D721Med (cell line): ENCODE data around the gene BICDL1.
"Not testable (repeated sequence)": the region's sequence is repeated elsewhere in the genome, so short reads cannot be mapped to it uniquely, and the experiment has no call there.

Source experiments
- DNase-seq: peaks from one replicate; pipeline ENCODE4 v3.0.0; 2011; ENCODE audit warnings: low spot score; ENCODE audit not compliant: insufficient read length
- FAIRE-seq: peaks from 2 replicates; lab custom pipeline; 2011; peaks lifted over from hg19 to GRCh38; lab: Jason Lieb, UNC
- TF ChIP-seq, protein P1 (sequence below): IDR thresholded peaks from 2 replicates; pipeline ENCODE4 v1.5.1; 2012; ENCODE audit warnings: mild to moderate bottlenecking, control low read depth; ENCODE audit not compliant: insufficient read depth; ENCODE audit errors: missing control alignments

BICDL1 gene

DNA sequence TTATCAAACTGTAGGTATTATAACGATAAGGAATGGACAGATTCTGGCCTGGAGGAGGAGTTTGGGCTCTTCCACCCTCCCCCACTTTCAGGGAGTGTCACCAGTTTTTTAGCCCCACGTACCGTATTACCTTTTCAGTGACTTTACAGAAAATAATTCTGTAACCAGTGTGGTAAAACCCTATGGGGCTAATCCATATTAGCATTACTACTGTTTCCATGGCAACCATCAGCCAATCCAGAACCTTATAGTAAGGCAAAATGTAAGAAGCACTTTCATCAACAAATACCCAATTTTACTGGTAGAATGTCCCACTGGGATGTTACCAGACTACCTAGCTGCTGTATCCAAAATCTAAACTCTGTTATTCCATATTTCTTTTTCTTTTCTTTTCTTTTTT, 50.7 kb downstream of the BICDL1 start:
- no peak for FAIRE-seq
- no peak for DNase-seq
- TF ChIP-seq, protein P1, sequence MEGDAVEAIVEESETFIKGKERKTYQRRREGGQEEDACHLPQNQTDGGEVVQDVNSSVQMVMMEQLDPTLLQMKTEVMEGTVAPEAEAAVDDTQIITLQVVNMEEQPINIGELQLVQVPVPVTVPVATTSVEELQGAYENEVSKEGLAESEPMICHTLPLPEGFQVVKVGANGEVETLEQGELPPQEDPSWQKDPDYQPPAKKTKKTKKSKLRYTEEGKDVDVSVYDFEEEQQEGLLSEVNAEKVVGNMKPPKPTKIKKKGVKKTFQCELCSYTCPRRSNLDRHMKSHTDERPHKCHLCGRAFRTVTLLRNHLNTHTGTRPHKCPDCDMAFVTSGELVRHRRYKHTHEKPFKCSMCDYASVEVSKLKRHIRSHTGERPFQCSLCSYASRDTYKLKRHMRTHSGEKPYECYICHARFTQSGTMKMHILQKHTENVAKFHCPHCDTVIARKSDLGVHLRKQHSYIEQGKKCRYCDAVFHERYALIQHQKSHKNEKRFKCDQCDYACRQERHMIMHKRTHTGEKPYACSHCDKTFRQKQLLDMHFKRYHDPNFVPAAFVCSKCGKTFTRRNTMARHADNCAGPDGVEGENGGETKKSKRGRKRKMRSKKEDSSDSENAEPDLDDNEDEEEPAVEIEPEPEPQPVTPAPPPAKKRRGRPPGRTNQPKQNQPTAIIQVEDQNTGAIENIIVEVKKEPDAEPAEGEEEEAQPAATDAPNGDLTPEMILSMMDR = no peak

DNA sequence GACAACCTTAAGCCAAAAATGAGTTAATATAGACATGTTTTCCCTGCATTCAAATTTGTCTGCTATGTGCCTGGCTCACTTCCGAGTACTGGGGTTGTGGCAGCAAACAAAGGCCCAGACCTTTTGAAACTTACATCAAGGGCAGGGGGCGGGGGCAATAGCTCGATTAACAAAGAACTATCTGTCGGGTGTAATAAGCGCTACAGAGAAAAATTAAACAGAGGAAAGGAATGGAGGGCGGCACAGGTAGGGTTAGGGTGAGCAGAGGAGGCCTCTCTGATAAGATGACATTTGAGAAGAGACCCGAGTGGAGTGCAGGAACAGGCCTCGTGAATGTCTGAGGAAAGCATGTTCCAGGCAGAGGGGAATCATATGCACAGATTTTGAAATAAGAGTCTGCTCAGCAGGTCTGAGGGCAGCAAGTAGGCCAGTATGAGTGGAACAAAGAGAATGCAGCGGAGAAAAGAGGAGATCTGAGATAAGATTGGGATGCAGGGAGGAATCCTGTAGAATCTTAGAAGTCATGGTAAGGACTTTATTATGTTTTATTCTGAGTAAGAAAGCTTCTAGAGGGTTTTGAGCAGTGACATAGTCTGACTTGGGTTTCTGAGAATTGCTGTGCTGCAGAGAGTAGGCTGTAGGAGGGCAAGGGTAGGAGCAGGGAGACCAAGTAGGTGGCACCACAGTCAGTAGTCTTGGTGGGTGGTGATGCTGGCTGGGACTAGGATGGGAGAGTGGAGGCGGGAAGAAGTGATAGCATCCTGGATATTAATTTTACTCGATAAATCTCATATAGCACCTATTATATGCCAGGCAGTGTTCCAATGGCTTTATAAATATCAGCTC, 52.6 kb downstream of the BICDL1 start:
- DNase-seq = no peak
- TF ChIP-seq, protein P1 = no peak
- FAIRE-seq = no peak

DNA sequence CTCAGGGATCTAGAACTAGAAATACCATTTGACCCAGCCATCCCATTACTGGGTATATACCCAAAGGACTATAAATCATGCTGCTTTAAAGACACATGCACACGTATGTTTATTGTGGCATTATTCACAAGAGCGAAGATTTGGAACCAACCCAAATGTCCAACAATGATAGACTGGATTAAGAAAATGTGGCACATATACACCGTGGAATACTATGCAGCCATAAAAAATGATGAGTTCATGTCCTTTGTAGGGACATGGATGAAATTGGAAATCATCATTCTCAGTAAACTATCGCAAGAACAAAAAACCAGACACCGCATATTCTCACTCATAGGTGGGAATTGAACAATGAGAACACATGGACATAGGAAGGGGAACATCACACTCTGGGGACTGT, 56.3 kb downstream of the BICDL1 start:
- not testable (repeated sequence) for FAIRE-seq, DNase-seq

DNA sequence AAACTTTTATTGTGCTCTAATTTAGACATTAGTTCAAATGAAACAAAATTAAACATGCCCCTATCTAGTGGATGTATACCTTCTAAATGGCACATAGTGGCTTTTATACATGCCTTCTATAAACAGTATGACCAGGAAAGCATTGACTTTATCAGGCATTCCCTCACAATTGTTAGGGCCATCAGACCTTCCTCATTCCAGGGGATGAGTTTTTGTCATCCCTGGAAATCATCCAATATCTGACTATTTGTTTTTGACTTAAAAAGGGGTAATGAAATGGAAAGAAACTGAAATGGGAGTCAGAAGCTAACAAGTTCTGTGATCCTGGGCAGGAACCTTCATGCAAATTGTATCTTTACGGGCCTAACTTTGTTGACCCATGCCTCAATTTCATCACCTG, 58.0 kb downstream of the BICDL1 start:
- DNase-seq (no peak), FAIRE-seq (no peak)
- TF ChIP-seq, protein P1 = no peak

DNA sequence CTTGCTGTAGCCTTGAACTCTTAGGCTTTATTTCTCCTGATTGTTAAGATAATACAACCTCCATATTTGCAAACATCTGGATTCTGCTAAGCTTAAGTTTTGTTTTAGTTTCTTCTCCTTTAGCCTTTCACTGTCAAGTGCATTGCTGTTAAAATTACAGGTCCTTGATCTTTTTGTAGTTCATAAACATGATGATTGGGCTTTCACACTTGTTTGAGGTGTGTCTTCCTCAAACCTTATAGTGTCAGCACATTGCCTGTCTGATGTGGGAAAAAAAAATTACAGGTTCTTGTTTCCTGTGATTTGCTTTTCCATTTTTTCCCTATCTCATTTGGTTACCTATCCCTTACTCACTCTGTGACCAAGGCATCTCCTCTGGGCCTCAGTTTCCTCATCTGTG, 59.2 kb downstream of the BICDL1 start:
- TF ChIP-seq, protein P1 = no peak
- DNase-seq (no peak), FAIRE-seq (no peak)

DNA sequence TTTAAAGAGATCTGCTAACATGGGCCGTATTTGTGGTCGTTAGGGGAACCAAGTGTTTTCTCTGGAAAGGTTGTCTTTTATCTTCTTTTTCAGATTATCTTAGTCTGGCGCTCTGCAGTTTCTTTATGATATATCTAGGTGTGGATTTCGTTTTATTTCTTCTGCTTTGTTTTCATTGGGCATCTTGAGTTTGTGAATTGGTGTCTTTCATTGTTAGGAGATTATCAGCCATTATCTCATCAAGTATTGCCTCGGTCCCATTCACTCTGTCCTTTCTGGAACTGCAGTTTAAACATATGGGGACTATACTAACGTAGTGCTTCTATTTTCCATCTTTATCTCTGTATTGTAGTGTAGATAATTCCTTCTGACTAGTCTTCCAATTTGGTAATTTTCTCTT, 60.4 kb downstream of the BICDL1 start:
- FAIRE-seq (peak; percentile 29), DNase-seq (no peak)
- TF ChIP-seq, protein P1 = no peak

DNA sequence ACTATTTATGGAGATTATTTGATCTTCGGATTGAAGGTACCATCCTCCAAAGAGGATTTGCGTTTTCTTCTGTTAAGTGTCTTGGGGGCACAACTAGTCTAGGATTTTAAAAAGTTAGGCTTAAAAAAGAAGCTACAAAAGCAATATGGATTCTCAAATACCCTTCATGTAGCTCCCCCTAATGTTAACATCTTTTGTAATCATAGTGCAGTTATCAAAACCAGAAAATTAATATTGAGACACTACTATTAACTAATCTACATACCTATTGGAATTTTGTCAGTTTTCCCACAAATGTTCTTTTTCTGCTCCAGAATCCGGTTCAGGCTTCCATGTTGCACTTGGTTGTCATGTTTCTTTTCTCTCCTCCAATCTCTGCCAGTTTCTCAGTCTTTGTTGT, 62.5 kb downstream of the BICDL1 start:
- TF ChIP-seq, protein P1 = no peak
- FAIRE-seq (no peak), DNase-seq (no peak)

DNA sequence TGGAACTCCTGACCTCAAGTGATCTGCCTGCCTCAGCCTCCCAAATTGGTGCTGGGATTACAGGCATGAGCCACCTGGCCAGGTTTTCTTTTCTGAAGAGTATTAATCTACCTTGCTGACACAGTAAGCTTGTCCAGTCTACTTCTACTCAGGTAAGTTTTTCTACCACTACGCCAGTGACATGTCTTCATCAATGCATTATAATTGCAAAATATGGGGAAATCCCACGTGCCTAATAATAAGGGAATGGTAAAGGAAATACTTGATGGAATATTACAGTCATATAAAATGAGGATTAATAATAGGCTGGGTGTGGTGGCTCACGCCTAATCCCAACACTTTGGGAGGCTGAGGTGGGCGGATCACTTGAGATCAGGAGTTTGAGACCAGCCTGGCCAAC, 65.3 kb downstream of the BICDL1 start:
- FAIRE-seq (no peak), DNase-seq (no peak)
- TF ChIP-seq, protein P1 = no peak
